IMR-90 (cell line): Measurements from ENCODE around the gene ZNF700. TPM values are rescaled to one million over a fixed set of nuclear protein-coding genes. Genes with fewer than 3 reads are reported as not detected.

Source experiments
- ATAC-seq: fragments of 200-7000 bp; cut with Tn5 transposase; 2 replicates; pipeline ENCODE4 v1.9.1; 2020; ENCODE audit warnings: low read depth, mild to moderate bottlenecking, moderate library complexity
- BruUV-seq: library from RNA; stranded (reverse); fragments of 400-500 nt; replicated peaks from 2 replicates; lab custom pipeline; 2021; lab: Mats Ljungman, UMichigan
- CTCF ChIA-PET: fragments of 300-600 bp; formaldehyde crosslinking; extraction: SDS; loops from one replicate; lab custom pipeline; 2021; ENCODE audit warnings: antibody characterized with exemption; lab: Yijun Ruan, JAX
- POLR2A ChIA-PET: fragments of 300-600 bp; sonication (Branson Sonifier 250); formaldehyde crosslinking; loops from one replicate; lab custom pipeline; 2022; ENCODE audit warnings: antibody characterized with exemption; ENCODE audit not compliant: unreplicated experiment; lab: Charles Lee
- DNase-seq: peaks from one replicate; pipeline ENCODE4 v3.0.0; 2013
- H2AFZ ChIP-seq: replicated peaks from 2 replicates; pipeline ENCODE3; 2013; ENCODE audit warnings: low read length, mild to moderate bottlenecking; ENCODE audit not compliant: poor library complexity
- H2AK5ac ChIP-seq: 2 replicates; pipeline ENCODE4 v1.6.1; 2013; ENCODE audit warnings: low read depth, low read length, inconsistent platforms
- H2AK9ac ChIP-seq: replicated peaks from 2 replicates; pipeline ENCODE3; 2013; ENCODE audit warnings: mild to moderate bottlenecking, low read depth, low read length, moderate library complexity; ENCODE audit not compliant: poor library complexity
- H2BK120ac ChIP-seq: 2 replicates; pipeline ENCODE4 v1.6.1; 2013; ENCODE audit warnings: low read depth, low read length, inconsistent platforms
- H2BK15ac ChIP-seq: 3 replicates; pipeline ENCODE4 v1.6.1; 2013; ENCODE audit warnings: low read depth, low read length, inconsistent platforms
- H2BK20ac ChIP-seq: 2 replicates; pipeline ENCODE4 v1.6.1; 2013; ENCODE audit warnings: low read depth, mild to moderate bottlenecking, inconsistent platforms, low read length, moderate library complexity
- H2BK5ac ChIP-seq: 2 replicates; pipeline ENCODE4 v1.6.1; 2013; ENCODE audit warnings: mild to moderate bottlenecking, low read depth, low read length, inconsistent platforms; ENCODE audit not compliant: poor library complexity, severe bottlenecking
- H3K14ac ChIP-seq: replicated peaks from 2 replicates; pipeline ENCODE4 v1.6.1; 2013; ENCODE audit warnings: low read depth, low read length, inconsistent platforms
- H3K18ac ChIP-seq: 2 replicates; pipeline ENCODE4 v1.6.1; 2013; ENCODE audit warnings: low read depth, low read length, control low read depth
- H3K23ac ChIP-seq: 2 replicates; pipeline ENCODE4 v1.6.1; 2013; ENCODE audit warnings: low read depth, low read length, inconsistent platforms
- H3K27ac ChIP-seq: 2 replicates; pipeline ENCODE4 v1.5.1; 2013; ENCODE audit warnings: mild to moderate bottlenecking, control low read depth, low read length; ENCODE audit not compliant: insufficient read depth
- H3K27me3 ChIP-seq: 2 replicates; pipeline ENCODE4 v1.6.1; 2013; ENCODE audit warnings: low read length; ENCODE audit not compliant: control insufficient read depth, insufficient read depth
- H3K36me3 ChIP-seq: 2 replicates; pipeline ENCODE4 v1.6.1; 2013; ENCODE audit warnings: low read length, mixed read lengths; ENCODE audit not compliant: control insufficient read depth, insufficient read depth
- H3K4ac ChIP-seq: 2 replicates; pipeline ENCODE4 v1.6.1; 2013; ENCODE audit warnings: low read depth, low read length, inconsistent platforms
- H3K4me1 ChIP-seq: 2 replicates; pipeline ENCODE4 v1.6.1; 2013; ENCODE audit warnings: low read length, mixed read lengths; ENCODE audit not compliant: control insufficient read depth, insufficient read depth
- H3K4me2 ChIP-seq: 2 replicates; pipeline ENCODE4 v1.6.1; 2013; ENCODE audit warnings: low read depth, mild to moderate bottlenecking, control low read depth, low read length, moderate library complexity
- H3K4me3 ChIP-seq: 2 replicates; pipeline ENCODE4 v1.5.1; 2013; ENCODE audit warnings: low read depth, mild to moderate bottlenecking, control low read depth, low read length, moderate library complexity; ENCODE audit not compliant: insufficient read depth
- H3K56ac ChIP-seq: 2 replicates; pipeline ENCODE4 v1.6.1; 2013; ENCODE audit warnings: low read length, inconsistent platforms; ENCODE audit not compliant: insufficient read depth; ENCODE audit errors: extremely low read depth
- H3K79me1 ChIP-seq, 2 experiments: 2 replicates each; pipeline ENCODE4 v1.6.1; 2013; ENCODE audit warnings: low read length in 2 of 2, inconsistent platforms in 1 of 2, low read depth in 1 of 2
- H3K9ac ChIP-seq: 2 replicates; pipeline ENCODE4 v1.6.1; 2013; ENCODE audit warnings: low read depth, low read length, control low read depth
- H3K9me1 ChIP-seq: 2 replicates; pipeline ENCODE4 v1.6.1; 2013; ENCODE audit warnings: low read length, inconsistent platforms; ENCODE audit not compliant: insufficient read depth
- H3K9me3 ChIP-seq: 2 replicates; pipeline ENCODE4 v1.6.1; 2013; ENCODE audit warnings: low read length; ENCODE audit not compliant: control insufficient read depth, insufficient read depth
- H4K20me1 ChIP-seq: 2 replicates; pipeline ENCODE4 v1.6.1; 2013; ENCODE audit warnings: low read length, inconsistent platforms; ENCODE audit not compliant: insufficient read depth
- H4K5ac ChIP-seq: 2 replicates; pipeline ENCODE4 v1.6.1; 2013; ENCODE audit warnings: mild to moderate bottlenecking, low read depth, low read length, control low read depth
- H4K8ac ChIP-seq, 2 experiments: 2 replicates each; pipeline ENCODE4 v1.6.1; 2013; ENCODE audit warnings: low read depth in 2 of 2, low read length in 2 of 2, control low read depth in 1 of 2, inconsistent platforms in 1 of 2
- H4K91ac ChIP-seq: 2 replicates; pipeline ENCODE4 v1.6.1; 2013; ENCODE audit warnings: low read depth, low read length, inconsistent platforms; ENCODE audit not compliant: insufficient read depth
- BHLHE40 ChIP-seq: fragments of 150-350 bp; IDR thresholded peaks from 2 replicates; pipeline ENCODE4 v1.6.1; 2016; ENCODE audit warnings: mild to moderate bottlenecking, low read depth, low read length
- CEBPB ChIP-seq: IDR thresholded peaks from 2 replicates; pipeline ENCODE4 v1.6.1; 2012; ENCODE audit warnings: low read depth, low read length, improper control_type of control experiment
- CHD1 ChIP-seq: IDR thresholded peaks from 2 replicates; pipeline ENCODE4 v1.6.1; 2012; ENCODE audit warnings: low read depth, low read length, improper control_type of control experiment
- ELK1 ChIP-seq: fragments of 150-350 bp; IDR thresholded peaks from 2 replicates; pipeline ENCODE4 v1.6.1; 2016; ENCODE audit warnings: low read depth, mild to moderate bottlenecking, low read length, moderate library complexity, borderline replicate concordance
- MAFK ChIP-seq: IDR thresholded peaks from 2 replicates; pipeline ENCODE4 v1.6.1; 2012; ENCODE audit warnings: low read depth, low read length, improper control_type of control experiment
- MAZ ChIP-seq: IDR thresholded peaks from 2 replicates; pipeline ENCODE4 v1.6.1; 2012; ENCODE audit warnings: low read depth, mild to moderate bottlenecking, low read length, improper control_type of control experiment, moderate library complexity, borderline replicate concordance
- POLR2A ChIP-seq: IDR thresholded peaks from 2 replicates; pipeline ENCODE4 v1.6.1; 2012; ENCODE audit warnings: mild to moderate bottlenecking, low read depth, low read length
- RAD21 ChIP-seq: IDR thresholded peaks from 2 replicates; pipeline ENCODE4 v1.6.1; 2012; ENCODE audit warnings: low read length, improper control_type of control experiment
- WGBS, 2 experiments: methylation state at CpG; one replicate each; pipeline versions ENCODE4 v1.1.5 to v1.1.7; 2013; ENCODE audit warnings: missing lambda C conversion rate in 2 of 2; ENCODE audit not compliant: insufficient read length in 1 of 2; ENCODE audit errors: extremely low coverage in 2 of 2; 5-methylcytosine and 5-hydroxymethylcytosine counted together
- dilution Hi-C: fragments of 300-500 bp; cut with HindIII; formaldehyde crosslinking; loops from one replicate; pipeline ENCODE4 v1.14.3; 2018; ENCODE audit warnings: low sequenced_read_pairs; ENCODE audit not compliant: unreplicated experiment
- in situ Hi-C: fragments of 300-500 bp; cut with MboI; formaldehyde crosslinking; loops from 3 replicates; pipeline ENCODE4 v1.14.3; 2019; ENCODE audit warnings: low sequenced_read_pairs, inconsistent platforms, mixed read lengths
- intact Hi-C: fragments of 100-400 bp; cut with micrococcal nuclease; formaldehyde crosslinking; loops from 2 replicates; pipeline ENCODE4 v1.10.0; 2022
- polyA plus RNA-seq, 3 experiments: library from polyadenylated mRNA; depleted of rRNA; stranded (reverse); fragments of >200 nt; gene quantifications; 2 replicates each; pipeline ENCODE4 v1.2.3, GENCODE V29; 2012; ENCODE audit warnings: low replicate concordance in 1 of 3
- total RNA-seq: library from RNA; depleted of rRNA; stranded (reverse); fragments of >200 nt; gene quantifications from 2 replicates; pipeline ENCODE4 v1.2.3, GENCODE V29; 2012
- TF ChIP-seq, protein P1 (sequence below): fragments of 150-350 bp; IDR thresholded peaks from 2 replicates; pipeline ENCODE4 v1.6.1; 2017; ENCODE audit warnings: mild to moderate bottlenecking, antibody characterized with exemption, low read length, low read depth
- TF ChIP-seq, protein P2 (sequence below): conservative IDR thresholded peaks from 2 replicates; pipeline ENCODE4 v1.5.1; 2012; ENCODE audit warnings: mild to moderate bottlenecking, low read depth, low read length, improper control_type of control experiment

The ZNF700 gene
- total and polyA plus RNA-seq, 2 of the 4 experiments (the other 2 are of a cell fraction): 5.3 to 10.2 TPM

DNA sequence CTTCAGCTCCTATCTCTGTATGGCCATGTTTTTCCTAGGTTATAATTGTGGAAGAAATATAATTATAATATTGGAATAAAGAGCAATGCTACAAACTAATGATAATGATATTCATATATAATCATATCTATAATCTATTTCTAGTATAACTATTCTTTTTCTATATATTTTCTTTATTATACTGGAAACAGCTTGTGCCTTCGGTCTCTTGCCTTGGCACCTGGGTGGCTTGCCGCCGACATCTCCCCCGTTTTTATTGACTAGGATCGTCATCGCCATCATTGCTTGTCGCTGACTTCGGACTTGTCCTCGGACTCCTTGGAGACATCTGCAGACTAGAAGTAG lies 64.2 kb downstream of the ZNF700 start:
- no peak overlapping the region for H3K27ac ChIP-seq
- H4K20me1 ChIP-seq: peaks cover 8% of the 10 kb centered on the region
- no peak overlapping the region for H3K23ac ChIP-seq
- H3K9ac ChIP-seq: no peak overlapping the region
- H2AK5ac ChIP-seq: no peak overlapping the region
- no peaks in the 10 kb centered on the region for H3K27me3 ChIP-seq
- no peak overlapping the region for H4K8ac ChIP-seq
- H3K18ac ChIP-seq: no peak overlapping the region
- intact Hi-C loops: loop anchor here (1.0 to 10.0 kb wide), 3 partner anchors 66 to 314 kb away; partner anchors contain the start of gene ZNF20
- TF ChIP-seq, protein P1, sequence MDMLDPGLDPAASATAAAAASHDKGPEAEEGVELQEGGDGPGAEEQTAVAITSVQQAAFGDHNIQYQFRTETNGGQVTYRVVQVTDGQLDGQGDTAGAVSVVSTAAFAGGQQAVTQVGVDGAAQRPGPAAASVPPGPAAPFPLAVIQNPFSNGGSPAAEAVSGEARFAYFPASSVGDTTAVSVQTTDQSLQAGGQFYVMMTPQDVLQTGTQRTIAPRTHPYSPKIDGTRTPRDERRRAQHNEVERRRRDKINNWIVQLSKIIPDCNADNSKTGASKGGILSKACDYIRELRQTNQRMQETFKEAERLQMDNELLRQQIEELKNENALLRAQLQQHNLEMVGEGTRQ: no peak
- TF ChIP-seq, protein P2, sequence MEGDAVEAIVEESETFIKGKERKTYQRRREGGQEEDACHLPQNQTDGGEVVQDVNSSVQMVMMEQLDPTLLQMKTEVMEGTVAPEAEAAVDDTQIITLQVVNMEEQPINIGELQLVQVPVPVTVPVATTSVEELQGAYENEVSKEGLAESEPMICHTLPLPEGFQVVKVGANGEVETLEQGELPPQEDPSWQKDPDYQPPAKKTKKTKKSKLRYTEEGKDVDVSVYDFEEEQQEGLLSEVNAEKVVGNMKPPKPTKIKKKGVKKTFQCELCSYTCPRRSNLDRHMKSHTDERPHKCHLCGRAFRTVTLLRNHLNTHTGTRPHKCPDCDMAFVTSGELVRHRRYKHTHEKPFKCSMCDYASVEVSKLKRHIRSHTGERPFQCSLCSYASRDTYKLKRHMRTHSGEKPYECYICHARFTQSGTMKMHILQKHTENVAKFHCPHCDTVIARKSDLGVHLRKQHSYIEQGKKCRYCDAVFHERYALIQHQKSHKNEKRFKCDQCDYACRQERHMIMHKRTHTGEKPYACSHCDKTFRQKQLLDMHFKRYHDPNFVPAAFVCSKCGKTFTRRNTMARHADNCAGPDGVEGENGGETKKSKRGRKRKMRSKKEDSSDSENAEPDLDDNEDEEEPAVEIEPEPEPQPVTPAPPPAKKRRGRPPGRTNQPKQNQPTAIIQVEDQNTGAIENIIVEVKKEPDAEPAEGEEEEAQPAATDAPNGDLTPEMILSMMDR: no peak
- TF ChIP-seq MAZ: no peak
- TF ChIP-seq POLR2A: no peak
- TF ChIP-seq MAFK: no peak
- TF ChIP-seq RAD21: no peak
- no peak for TF ChIP-seq BHLHE40
- no peak for TF ChIP-seq CEBPB
- no peak for TF ChIP-seq CHD1
- no peak for TF ChIP-seq ELK1
- WGBS, 2 experiments: no CpG with 5 or more reads among the region's 9 CpGs
- H3K4me2 ChIP-seq: no peak overlapping the region
- H4K5ac ChIP-seq: no peak overlapping the region
- in situ Hi-C loops: no loop called here
- no peak overlapping the region for H2BK15ac ChIP-seq
- H2BK5ac ChIP-seq: no peak overlapping the region
- H3K9me1 ChIP-seq: no peaks in the 10 kb centered on the region
- CTCF ChIA-PET: interaction anchor here (0.8 to 3.9 kb wide), 5 partner anchors 13 to 108 kb away, joined by 3 to 24 read pairs (median 3); partner anchors contain the start of gene ZNF700
- H2BK20ac ChIP-seq: no peak overlapping the region
- no peak for DNase-seq
- no peak overlapping the region for H4K91ac ChIP-seq
- POLR2A ChIA-PET: no interaction called here
- H3K4ac ChIP-seq: no peak overlapping the region
- H3K56ac ChIP-seq: no peak overlapping the region
- no peak overlapping the region for H3K4me3 ChIP-seq
- H3K14ac ChIP-seq: no peak overlapping the region
- H2AK9ac ChIP-seq: no peak overlapping the region
- dilution Hi-C loops: no loop called here
- no peak overlapping the region for H2BK120ac ChIP-seq
- peaks cover 14 to 34% of the 10 kb centered on the region in 2 experiments for H3K79me1 ChIP-seq
- BruUV-seq: no TSS peak
- ATAC-seq: no peak
- H3K36me3 ChIP-seq: no peaks in the 10 kb centered on the region
- H3K4me1 ChIP-seq: peaks cover 2% of the 10 kb centered on the region; the same call in 1 of the 2 replicates
- no peaks in the 10 kb centered on the region for H3K9me3 ChIP-seq
- H2AFZ ChIP-seq: no peak overlapping the region
